ENCODE data around the gene TESK1.
A peak's percentile ranks its signal among the peaks of the same experiment; 100 is the strongest.

DNA sequence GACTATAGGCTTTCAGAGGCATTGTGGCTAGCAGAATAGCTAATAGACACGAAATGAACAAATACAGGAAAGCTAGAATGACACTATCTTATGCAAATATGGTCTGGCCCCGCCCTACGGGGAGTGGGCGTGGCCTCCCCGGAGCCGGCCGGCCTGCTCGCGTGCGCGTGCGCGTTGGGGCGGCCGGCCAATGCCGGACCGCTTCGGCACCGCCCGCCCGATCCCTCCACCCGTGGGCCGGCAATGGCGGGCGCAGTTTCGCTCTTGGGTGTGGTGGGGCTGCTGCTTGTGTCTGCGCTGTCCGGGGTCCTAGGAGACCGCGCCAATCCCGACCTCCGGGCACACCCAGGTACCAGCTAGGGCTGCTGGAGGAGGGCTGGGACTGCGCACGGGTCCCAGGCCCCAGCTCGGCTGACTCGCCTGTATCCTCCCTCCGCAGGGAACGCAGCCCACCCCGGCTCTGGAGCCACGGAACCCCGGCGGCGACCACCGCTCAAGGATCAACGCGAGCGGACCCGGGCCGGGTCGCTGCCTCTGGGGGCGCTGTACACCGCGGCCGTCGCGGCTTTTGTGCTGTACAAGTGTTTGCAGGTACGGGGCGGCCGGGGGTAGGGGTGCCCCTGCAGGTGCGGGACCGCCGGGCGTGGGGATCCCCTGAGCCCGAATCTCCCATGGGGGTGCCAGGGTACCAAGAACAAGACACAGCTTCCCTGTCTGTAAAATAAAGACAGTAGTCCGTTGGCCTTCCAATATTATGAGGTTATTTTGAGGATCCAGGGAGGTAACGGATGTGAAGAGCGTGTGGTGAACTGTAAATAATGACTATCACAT is 53.3 kb downstream of the TESK1 start, which contains the start of gene CCDC107:
- TF ChIP-seq CTCF (IDR thresholded peaks at IDR 0.05) (peak; percentile 49 to 77 (median 62)), POLR2A (IDR thresholded peaks at IDR 0.05) (peak; percentile 89), POLR2AphosphoS5 (IDR thresholded peaks at IDR 0.05) (peak; percentile 88 to 94 (median 90)), EP300 (IDR thresholded peaks at IDR 0.05; ENCODE audit: low read depth) (no peak)
